Activated CD4-positive, alpha-beta memory T cell treated with anti-CD3 and anti-CD28 coated beads for 36 hours (primary cell): Measurements from ENCODE around the gene IQCK. TPM values are rescaled to one million over a fixed set of nuclear protein-coding genes. Genes with fewer than 3 reads are reported as not detected.
"Not testable (repeated sequence)": the region's sequence is repeated elsewhere in the genome, so short reads cannot be mapped to it uniquely, and the experiment has no call there.

Experiments
- CTCF ChIA-PET: fragments of 350-600 bp; sonication (Branson Sonifier 250); formaldehyde crosslinking; loops from one replicate; lab custom pipeline; 2021; ENCODE audit warnings: antibody characterized with exemption, inconsistent platforms; lab: Charles Lee
- POLR2A ChIA-PET: fragments of 350-600 bp; sonication (Branson Sonifier 250); formaldehyde crosslinking; loops from one replicate; lab custom pipeline; 2021; ENCODE audit warnings: antibody characterized with exemption; lab: Charles Lee
- DNase-seq: peaks from one replicate; pipeline ENCODE4 v3.0.0-alpha.2; 2020
- H3K27ac Mint-ChIP-seq: one replicate; pipeline ENCODE4 v1.8.0; 2021; ENCODE audit warnings: mixed read lengths
- H3K27me3 Mint-ChIP-seq: one replicate; pipeline ENCODE4 v1.8.0; 2021; ENCODE audit warnings: mixed read lengths
- H3K36me3 Mint-ChIP-seq: one replicate; pipeline ENCODE4 v1.8.0; 2021; ENCODE audit warnings: mixed read lengths
- H3K4me1 Mint-ChIP-seq: one replicate; pipeline ENCODE4 v1.8.0; 2021; ENCODE audit warnings: low read depth, mixed read lengths
- H3K4me3 Mint-ChIP-seq: one replicate; pipeline ENCODE4 v1.8.0; 2021; ENCODE audit warnings: mild to moderate bottlenecking, mixed read lengths
- H3K9me3 Mint-ChIP-seq: one replicate; pipeline ENCODE4 v1.8.0; 2021; ENCODE audit warnings: mixed read lengths
- intact Hi-C: fragments of 100-400 bp; cut with micrococcal nuclease; formaldehyde crosslinking; loops from one replicate; pipeline ENCODE4 v1.15.1; 2023
- total RNA-seq, 2 experiments: library from RNA; stranded (reverse); gene quantifications; one replicate each; pipeline ENCODE4 v1.2.3, GENCODE V29; 2021

The IQCK gene, protein sequence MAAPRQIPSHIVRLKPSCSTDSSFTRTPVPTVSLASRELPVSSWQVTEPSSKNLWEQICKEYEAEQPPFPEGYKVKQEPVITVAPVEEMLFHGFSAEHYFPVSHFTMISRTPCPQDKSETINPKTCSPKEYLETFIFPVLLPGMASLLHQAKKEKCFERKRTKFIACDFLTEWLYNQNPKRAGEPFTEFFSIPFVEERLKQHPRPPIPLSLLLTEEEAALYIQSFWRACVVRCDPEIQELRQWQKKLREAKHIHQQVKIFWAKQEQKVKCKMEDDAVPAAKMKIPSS
- 1 to 10 TPM; 2.2 to 3.0 TPM for total RNA-seq

GRCh38 chr16:19717741-19718623 is at the start of gene IQCK, which contains the start of gene KNOP1:
Gene IQCK, plus strand, starts transcription at chr16:19718271. Its CDS starts 36 bp downstream, at chr16:19718307.
Gene KNOP1, minus strand, starts transcription at chr16:19718227. Its CDS starts 3,192 bp downstream, at chr16:19715035.
- intact Hi-C loops, result loop anchor here (1.0 to 10.0 kb wide), 4 partner anchors 133 to 196 kb away; partner anchors contain the start of genes GDE1, GPRC5B and VPS35L
- no peaks in the 10 kb centered on the region for H3K27me3 Mint-ChIP-seq
- no peaks in the 10 kb centered on the region for H3K9me3 Mint-ChIP-seq
- H3K4me3 Mint-ChIP-seq, result peak within 1 kb of the TSS; percentile 92
- DNase-seq, result peak; percentile 93
- CTCF ChIA-PET, result interaction anchor here (0.6 to 1.7 kb wide), 5 partner anchors 13 to 216 kb away, joined by 3 to 8 read pairs (median 5); partner anchors contain the start of genes GPRC5B and VPS35L
- peak within 1 kb of the TSS; percentile 79 for H3K27ac Mint-ChIP-seq
- POLR2A ChIA-PET, result interaction anchor here (0.6 to 1.0 kb wide), 2 partner anchors 62 to 205 kb away, joined by 3 read pairs; no protein-coding TSS in a partner anchor
- H3K4me1 Mint-ChIP-seq, result peaks cover 27% of the 10 kb centered on the region
- H3K36me3 Mint-ChIP-seq, result peaks cover 17% of the 10 kb centered on the region

GRCh38 chr16:19672378-19672777 is 45.7 kb upstream of the IQCK start:
- Mint-ChIP-seq H3K4me1 (no peaks in the 10 kb centered on the region), H3K36me3 (peaks cover 17% of the 10 kb centered on the region), H3K27me3 (no peaks in the 10 kb centered on the region), H3K27ac (no peak overlapping the region), H3K9me3 (no peaks in the 10 kb centered on the region), H3K4me3 (no peak overlapping the region)
- DNase-seq, result no peak
- intact Hi-C loops, result no loop called here
- CTCF ChIA-PET, result no interaction called here
- POLR2A ChIA-PET, result no interaction called here

DNA sequence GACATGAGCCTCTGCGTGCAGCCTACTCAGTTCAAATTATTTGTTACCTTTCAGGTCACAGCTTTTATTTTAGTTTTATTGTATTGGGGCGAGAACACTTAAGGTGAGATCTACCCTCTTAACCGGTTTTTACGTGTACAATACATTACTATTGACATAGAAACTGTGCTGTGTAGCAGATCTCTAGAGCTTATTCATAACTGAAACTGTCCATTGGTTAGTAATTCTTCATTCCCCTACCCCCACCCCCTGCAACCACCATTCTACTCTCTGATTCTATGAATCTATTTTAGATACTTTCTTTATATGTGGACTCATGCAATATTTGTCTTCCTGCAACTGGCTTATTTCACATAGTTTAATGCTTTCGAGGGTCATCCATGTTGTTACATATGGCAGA is 43.6 kb upstream of the IQCK start:
- Mint-ChIP-seq H3K27me3 (no peaks in the 10 kb centered on the region), H3K4me3 (no peak overlapping the region), H3K36me3 (peaks cover 20% of the 10 kb centered on the region), H3K9me3 (no peaks in the 10 kb centered on the region), H3K4me1 (no peaks in the 10 kb centered on the region), H3K27ac (no peak overlapping the region)
- CTCF ChIA-PET, result interaction anchor here (1.4 kb wide), 1 partner anchor 22 kb away, joined by 3 read pairs; no protein-coding TSS in a partner anchor
- POLR2A ChIA-PET, result no interaction called here
- intact Hi-C loops, result no loop called here
- DNase-seq, result no peak

GRCh38 chr16:19677402-19677801 is 40.7 kb upstream of the IQCK start:
- no peak overlapping the region for H3K4me3 Mint-ChIP-seq
- no peak for DNase-seq
- H3K27me3 Mint-ChIP-seq, result no peaks in the 10 kb centered on the region
- intact Hi-C loops, result no loop called here
- no peaks in the 10 kb centered on the region for H3K9me3 Mint-ChIP-seq
- peaks cover 29% of the 10 kb centered on the region for H3K36me3 Mint-ChIP-seq
- POLR2A ChIA-PET, result no interaction called here
- H3K4me1 Mint-ChIP-seq, result no peaks in the 10 kb centered on the region
- CTCF ChIA-PET, result no interaction called here
- no peak overlapping the region for H3K27ac Mint-ChIP-seq

GRCh38 chr16:19678804-19679203 is 39.3 kb upstream of the IQCK start:
- CTCF ChIA-PET, result no interaction called here
- peaks cover 43% of the 10 kb centered on the region for H3K36me3 Mint-ChIP-seq
- no peak overlapping the region for H3K27ac Mint-ChIP-seq
- DNase-seq, result no peak
- intact Hi-C loops, result no loop called here
- no peaks in the 10 kb centered on the region for H3K27me3 Mint-ChIP-seq
- POLR2A ChIA-PET, result no interaction called here
- H3K9me3 Mint-ChIP-seq, result peaks cover 7% of the 10 kb centered on the region
- H3K4me1 Mint-ChIP-seq, result no peaks in the 10 kb centered on the region
- no peak overlapping the region for H3K4me3 Mint-ChIP-seq

DNA sequence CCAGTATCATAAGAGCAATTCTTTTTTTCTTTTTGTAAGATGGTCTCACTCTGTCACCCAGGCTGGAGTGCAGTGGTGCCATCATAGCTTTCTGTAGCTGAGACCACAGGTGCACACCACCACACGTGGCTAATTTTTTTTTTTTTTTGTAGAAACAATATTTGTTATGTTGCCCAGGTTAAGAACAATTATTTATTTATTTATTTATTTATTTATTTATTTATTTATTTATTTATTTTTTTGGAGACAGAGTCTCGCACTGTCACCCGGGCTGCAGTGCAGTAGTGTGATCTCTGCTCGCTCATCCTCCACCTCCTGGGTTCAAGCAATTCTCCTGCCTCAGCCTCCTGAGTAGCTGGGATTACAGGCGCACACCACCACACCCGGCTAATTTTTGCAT is 38.8 kb upstream of the IQCK start:
- CTCF ChIA-PET, POLR2A ChIA-PET, H3K4me1 Mint-ChIP-seq, H3K27ac Mint-ChIP-seq, DNase-seq, H3K27me3 Mint-ChIP-seq, H3K4me3 Mint-ChIP-seq, intact Hi-C loops, H3K9me3 Mint-ChIP-seq: not testable (repeated sequence)
- peaks cover 45% of the 10 kb centered on the region for H3K36me3 Mint-ChIP-seq

GRCh38 chr16:19680881-19681340 is 37.2 kb upstream of the IQCK start:
- Mint-ChIP-seq H3K4me3 (no peak overlapping the region), H3K4me1 (no peaks in the 10 kb centered on the region), H3K27me3 (no peaks in the 10 kb centered on the region), H3K36me3 (peaks cover 50% of the 10 kb centered on the region), H3K9me3 (peaks cover 17% of the 10 kb centered on the region), H3K27ac (no peak overlapping the region)
- intact Hi-C loops, result no loop called here
- DNase-seq, result no peak
- CTCF ChIA-PET, result no interaction called here
- POLR2A ChIA-PET, result no interaction called here

GRCh38 chr16:19681637-19682036 is 36.4 kb upstream of the IQCK start:
- Mint-ChIP-seq H3K36me3 (peaks cover 49% of the 10 kb centered on the region), H3K4me3 (no peak overlapping the region), H3K4me1 (no peaks in the 10 kb centered on the region), H3K27ac (no peak overlapping the region), H3K9me3 (peaks cover 17% of the 10 kb centered on the region), H3K27me3 (no peaks in the 10 kb centered on the region)
- ChIA-PET CTCF (interaction anchor here (1.0 kb wide), 1 partner anchor 80 kb away, joined by 3 read pairs; no protein-coding TSS in a partner anchor), POLR2A (no interaction called here)
- no peak for DNase-seq
- intact Hi-C loops, result no loop called here

DNA sequence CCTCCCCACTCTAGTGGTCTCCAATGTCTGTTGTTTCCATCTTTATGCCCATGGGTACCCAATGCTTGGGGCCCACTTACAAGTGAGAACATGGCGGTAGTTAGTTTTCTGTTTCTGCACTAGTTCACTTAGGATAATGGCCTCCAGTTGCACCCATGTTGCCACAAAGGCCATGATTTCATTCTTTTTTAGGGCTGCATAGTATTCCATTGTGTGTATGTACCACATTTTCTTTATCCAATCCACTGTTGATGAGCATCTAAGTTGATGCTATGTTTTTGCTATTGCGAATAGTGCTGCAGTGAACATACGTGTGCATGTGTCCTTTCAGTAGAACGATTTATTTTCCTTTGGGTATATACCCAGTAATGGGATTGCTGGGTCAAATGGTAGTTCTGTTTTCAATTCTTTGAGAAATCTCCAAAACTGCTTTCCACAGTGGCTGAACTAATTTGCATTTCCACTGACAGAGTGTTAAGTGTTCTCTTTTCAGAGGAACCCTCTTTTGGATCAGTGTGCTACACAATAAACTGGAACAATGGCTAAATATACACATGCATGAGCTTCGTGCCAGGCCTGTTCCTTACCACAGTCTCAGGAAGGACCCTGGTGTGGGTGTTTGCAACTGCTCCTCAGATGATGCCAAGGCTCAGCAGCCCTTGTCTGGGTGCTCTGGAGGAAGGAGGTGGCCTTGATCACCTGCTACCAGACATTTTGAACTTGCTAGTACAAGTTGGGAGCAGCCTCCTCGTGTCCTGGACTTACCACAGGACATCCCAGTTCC is 34.4 kb upstream of the IQCK start:
- no peak for DNase-seq
- POLR2A ChIA-PET, result no interaction called here
- H3K27me3 Mint-ChIP-seq, result no peaks in the 10 kb centered on the region
- H3K4me3 Mint-ChIP-seq, result no peak overlapping the region
- CTCF ChIA-PET, result no interaction called here
- peaks cover 17% of the 10 kb centered on the region for H3K9me3 Mint-ChIP-seq
- intact Hi-C loops, result no loop called here
- peaks cover 48% of the 10 kb centered on the region for H3K36me3 Mint-ChIP-seq
- peaks cover 6% of the 10 kb centered on the region for H3K4me1 Mint-ChIP-seq
- no peak overlapping the region for H3K27ac Mint-ChIP-seq

DNA sequence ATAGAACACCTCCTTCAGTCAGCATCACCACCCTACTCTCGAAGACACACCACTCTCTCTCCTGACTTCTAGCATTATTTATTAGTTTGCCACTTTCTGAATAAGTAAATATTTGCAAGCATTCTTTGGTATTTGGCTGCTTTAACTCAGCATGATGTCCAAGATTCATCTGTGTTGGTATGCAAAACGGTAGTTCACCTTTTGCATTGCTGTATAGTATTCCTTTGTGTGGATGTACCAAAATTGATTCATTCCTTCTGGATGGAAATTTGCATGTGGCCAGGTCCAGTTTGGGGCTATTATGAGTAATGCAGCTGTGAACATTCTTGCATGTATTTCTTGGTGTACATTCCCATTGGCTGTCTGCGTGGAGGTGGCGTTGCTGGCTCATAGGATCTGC is 32.9 kb upstream of the IQCK start:
- Mint-ChIP-seq H3K27me3 (no peaks in the 10 kb centered on the region), H3K9me3 (peaks cover 17% of the 10 kb centered on the region), H3K4me3 (no peak overlapping the region), H3K36me3 (peaks cover 44% of the 10 kb centered on the region), H3K27ac (no peak overlapping the region), H3K4me1 (peaks cover 18% of the 10 kb centered on the region)
- ChIA-PET CTCF (no interaction called here), POLR2A (interaction anchor here (0.7 kb wide), 1 partner anchor 576 kb away, joined by 3 read pairs; no protein-coding TSS in a partner anchor)
- DNase-seq, result no peak
- intact Hi-C loops, result no loop called here

- CTCF ChIA-PET, result no interaction called here
- no peak overlapping the region for H3K4me3 Mint-ChIP-seq
- no peak overlapping the region for H3K27ac Mint-ChIP-seq
These were observed 30.8 kb upstream of the IQCK start for GRCh38 chr16:19687279-19687678.

More at GRCh38 chr16:19687279-19687678, 30.8 kb upstream of the IQCK start:
- H3K36me3 Mint-ChIP-seq, result peaks cover 41% of the 10 kb centered on the region
- POLR2A ChIA-PET, result no interaction called here
- peaks cover 24% of the 10 kb centered on the region for H3K4me1 Mint-ChIP-seq
- peaks cover 17% of the 10 kb centered on the region for H3K9me3 Mint-ChIP-seq
- H3K27me3 Mint-ChIP-seq, result no peaks in the 10 kb centered on the region
- intact Hi-C loops, result no loop called here
- DNase-seq, result no peak
